CD4-positive, alpha-beta T cell treated with Interferon gamma for 1 hour (primary cell): ENCODE measurements around the gene NR6A1.

Experiments
- DNase-seq: peaks from one replicate; pipeline ENCODE4 v3.0.0-alpha.2; 2020

Gene NR6A1

DNA sequence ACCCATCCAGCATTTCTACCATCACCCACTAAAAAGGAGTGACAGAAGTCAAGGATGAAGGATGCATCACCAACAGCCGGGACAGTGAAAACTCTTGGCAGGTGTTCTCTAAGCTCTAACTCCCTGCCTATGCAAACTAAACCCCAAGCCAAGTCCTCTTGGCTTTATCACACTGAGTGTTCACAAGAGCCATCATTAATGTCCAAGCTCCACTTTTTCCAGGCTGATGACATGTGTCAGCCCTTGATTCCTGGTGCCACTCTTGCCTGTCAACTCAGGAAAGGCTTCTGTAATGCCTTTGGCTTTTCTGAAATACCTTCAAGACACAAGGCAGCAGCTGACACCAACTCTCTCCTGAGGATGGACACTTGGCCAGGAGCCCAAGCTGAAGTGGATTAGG lies 86.9 kb downstream of the NR6A1 start:
- DNase-seq, result no peak

DNA sequence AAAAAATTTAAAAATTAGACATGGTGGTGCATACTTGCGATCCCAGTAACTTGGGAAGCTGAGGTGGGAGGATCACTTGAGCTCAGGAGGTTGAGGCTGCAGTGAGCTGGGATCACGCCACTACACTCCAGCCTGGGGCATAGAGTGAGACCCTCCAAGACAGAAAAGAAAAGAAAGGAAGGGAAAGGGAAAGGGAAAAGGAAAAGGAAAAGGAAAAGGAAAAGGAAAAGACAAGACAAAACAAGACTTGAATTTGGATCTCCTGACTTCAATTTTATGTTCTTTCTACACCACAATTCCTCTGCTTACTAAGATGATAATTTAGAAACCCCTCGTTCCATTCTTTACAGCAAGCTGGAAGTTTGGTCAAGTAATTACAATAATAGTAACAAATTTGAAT lies 88.1 kb downstream of the NR6A1 start:
- no peak for DNase-seq

DNA sequence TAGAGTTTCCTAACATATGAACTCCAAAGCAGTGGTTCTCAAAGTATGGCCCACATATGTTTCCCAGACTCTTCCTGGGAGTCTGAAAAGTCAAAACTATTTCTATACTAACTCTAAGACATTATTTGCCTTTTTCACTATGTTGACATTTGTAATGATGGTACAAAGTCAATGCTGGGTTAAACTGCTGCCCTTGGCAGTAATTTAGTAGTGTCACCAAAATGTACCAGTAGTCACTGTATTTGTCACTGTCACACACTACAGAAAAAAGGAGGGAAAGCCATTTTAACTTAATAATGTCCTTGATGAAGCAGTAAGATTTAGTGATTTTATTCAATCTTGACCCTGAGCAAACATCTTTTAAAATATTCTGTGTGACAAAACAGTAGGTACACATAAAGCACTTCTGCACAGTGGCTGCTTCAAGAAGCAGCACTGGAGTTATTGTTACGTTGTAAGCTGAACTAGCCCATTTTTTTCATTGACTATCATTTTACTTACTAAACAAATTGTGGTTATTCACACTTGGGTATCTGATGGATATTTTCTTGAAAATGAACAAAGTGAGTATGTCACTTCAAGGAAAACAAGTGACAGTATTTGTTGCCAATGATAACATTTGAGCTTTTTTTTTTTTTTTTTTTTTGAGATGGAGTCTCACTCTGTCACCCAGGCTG lies 90.3 kb downstream of the NR6A1 start:
- no peak for DNase-seq

DNA sequence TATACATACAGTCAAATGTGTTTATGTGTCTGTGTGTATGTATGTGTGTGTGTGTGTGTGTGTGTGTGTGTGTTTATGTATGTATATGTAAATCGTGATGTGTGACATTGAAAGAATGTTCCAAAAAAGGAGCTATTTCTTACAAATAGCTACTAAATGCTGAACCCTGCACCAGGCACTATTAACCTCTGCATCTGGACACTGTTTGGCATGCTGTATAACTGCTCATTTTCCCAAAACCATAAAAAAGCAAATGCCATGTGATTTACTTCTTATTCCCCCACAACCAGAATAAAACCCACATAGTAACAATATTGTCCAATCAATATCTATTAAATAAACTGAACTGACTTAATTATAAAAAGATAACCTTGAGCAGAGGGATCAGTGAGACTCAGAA lies 91.1 kb downstream of the NR6A1 start:
- no peak for DNase-seq

DNA sequence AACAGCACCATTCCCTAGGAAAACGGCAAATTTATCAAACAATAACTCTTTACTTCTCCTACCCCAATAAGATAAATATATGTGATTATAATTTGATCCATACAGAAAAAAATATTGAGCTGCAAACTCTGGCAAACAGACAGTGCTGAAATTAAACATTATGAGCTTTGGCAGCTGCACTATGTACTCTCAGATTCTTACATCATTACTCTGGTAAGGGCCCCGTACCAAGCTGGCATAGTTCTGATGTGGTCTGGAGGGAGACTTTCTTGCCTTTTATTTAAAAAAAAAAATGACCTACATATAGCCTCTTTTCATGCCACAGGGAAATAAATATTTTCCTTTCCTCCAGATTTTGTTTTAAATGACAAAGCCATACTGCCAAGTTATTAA lies 95.0 kb downstream of the NR6A1 start:
- no peak for DNase-seq

DNA sequence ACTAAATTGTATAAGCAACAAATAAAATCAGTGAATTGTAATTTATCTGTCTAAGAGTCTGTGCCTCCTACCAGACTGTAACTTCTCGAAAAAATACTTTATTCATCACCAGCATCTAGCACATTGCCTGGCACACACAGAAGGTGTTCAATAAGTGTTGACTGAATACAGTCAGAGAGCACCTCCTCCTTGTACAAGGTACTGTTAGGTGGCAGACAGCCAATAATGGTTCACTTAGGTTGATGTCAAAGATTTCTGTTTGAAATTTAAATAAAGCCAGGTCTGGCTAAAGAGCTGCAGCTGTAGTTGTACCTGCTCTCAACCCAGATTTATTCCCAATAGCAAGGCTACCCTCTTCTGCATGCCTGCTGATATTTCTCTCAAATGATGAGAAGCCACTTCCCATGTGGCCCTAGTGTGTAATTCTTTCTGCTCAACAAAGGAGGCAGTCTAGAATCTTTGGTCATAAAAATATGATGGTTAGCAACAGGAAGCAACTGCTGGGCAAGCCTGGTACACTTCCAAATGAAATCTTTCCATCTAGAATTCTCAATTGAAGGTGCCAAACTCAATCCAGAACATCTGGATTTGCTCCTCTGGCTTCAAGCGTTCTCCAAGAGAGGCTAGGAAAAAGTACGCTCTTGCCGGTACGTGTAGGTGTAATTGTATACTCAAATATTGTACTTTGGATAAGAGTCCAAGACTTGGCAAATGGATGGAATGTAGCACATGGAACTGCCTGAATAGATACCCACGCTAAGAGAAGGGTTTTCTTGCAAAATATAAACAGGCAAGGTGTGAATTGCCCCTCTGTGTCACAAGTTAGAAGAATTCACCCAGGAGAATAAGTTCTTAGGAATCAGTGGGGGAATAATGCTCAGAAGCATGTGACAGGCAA lies 95.6 kb downstream of the NR6A1 start:
- no peak for DNase-seq

DNA sequence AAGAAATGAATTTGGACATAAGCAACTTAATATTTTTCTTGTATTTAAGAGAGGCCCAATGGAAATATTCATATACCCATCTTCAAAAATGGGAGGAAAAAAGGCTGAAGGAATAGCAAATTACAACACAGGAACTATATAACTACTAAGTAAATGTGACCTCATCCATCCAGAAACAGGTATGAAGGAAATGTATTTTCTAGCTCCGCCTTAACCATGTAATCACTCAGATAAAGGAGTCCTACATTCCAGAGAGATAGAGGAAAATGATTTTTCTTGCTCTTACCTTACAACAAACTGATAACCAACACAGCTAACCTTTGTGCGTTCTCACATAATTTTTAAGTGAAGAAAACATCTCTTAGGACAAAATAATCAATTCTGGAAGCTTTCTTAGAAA lies 96.5 kb downstream of the NR6A1 start:
- DNase-seq, result no peak

DNA sequence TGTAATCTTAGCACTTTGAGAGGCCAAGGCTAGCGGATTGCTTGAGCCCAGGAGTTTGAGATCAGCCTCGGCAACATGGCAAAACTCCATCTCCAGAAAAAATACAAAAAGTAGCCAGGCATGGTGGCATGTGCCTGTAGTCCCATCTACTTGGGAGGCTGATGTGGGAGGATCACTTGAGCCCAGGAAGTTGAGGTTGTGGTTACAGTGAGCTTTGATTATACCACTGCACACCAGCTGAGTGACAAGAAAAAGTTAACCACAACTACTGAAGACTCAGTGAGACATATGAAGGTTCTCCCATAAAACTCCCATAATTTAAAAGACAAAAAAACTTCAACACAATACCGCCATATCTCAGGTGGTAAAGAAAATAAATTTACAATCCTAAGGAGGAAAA lies 98.0 kb downstream of the NR6A1 start:
- DNase-seq, result no peak

DNA sequence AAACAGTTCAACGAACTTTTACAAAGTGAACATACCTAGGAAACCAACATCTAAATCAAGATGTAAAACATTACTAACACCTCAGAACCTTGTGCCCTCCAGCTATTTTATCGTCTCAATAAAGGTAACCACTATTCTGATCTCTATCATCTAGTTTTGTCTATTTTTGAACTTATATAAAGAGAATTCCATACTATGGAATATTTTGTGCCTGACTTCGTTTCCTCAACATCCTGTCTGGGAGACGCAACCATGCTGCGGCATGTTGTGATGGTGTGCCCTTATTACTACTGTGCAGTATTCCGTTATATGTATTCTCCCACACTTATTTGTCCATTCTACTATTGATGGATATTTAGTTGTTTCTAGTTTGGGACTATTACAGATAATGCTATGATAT lies 99.2 kb downstream of the NR6A1 start:
- DNase-seq, result no peak

DNA sequence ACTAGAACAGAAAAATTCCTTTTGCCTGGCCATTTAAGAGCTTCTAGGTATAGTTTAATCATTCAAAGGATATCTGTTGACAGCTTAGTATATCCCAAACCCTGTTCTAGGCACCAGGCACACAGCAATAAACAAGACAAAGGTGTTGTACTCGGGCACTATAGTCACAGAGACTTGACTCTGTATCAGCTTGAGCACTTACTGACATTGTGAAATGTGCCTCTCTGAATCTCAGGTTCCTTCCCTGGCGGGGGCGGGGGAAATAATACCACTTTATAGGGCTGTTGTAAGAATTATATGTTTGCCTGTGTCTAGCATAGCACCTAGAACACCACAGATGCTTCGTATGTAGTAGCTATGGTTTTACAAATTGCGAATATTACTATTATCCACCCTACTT lies 104.5 kb downstream of the NR6A1 start:
- no peak for DNase-seq

DNA sequence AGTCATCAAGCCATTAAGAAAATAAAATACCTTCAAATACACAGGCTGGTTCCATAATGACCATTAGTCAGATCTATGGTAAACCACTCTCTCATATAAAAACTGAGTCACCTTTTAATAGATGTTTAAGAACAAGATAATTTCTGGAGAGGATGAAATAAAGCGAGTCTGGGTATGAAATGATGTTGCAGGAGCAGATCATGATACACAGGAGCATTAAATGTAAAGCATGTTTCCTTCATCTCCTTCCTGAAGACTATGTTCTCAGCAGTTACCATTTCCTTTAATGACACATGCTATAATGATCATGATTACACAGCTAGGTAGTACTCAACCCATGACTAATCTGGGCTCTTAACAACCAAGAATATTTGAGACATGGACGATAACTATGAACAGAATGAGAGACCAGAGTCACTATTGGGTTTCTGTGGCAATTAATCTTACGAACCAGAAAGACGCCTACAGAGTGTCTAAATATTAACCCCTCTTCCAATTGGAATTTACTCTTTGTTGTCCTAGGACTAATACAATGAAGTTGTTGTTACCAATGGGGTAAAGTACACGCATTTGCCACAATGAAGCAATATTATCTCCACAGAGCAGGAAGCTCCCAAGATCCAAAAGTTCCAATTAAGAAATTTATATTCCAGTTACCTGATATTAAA lies 105.6 kb downstream of the NR6A1 start:
- DNase-seq, result no peak

DNA sequence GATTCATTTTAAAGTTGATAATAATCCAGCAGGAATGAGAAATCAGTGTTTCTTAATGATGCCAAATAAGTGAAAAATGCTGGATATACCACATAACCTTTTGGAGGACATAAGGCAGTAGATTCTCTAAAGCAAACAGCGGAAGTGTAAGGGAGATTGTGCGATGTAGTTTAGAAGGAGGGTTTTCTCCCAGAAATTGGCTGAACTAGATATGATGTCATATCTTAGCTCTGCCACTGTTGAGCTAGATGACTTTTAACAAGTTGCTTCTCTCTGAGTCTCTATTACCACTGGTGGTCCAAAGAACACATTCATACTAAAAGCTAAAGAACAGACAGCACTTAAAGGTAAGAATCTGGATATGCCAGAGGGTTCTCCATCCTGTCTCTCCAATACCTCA lies 107.0 kb downstream of the NR6A1 start:
- no peak for DNase-seq

DNA sequence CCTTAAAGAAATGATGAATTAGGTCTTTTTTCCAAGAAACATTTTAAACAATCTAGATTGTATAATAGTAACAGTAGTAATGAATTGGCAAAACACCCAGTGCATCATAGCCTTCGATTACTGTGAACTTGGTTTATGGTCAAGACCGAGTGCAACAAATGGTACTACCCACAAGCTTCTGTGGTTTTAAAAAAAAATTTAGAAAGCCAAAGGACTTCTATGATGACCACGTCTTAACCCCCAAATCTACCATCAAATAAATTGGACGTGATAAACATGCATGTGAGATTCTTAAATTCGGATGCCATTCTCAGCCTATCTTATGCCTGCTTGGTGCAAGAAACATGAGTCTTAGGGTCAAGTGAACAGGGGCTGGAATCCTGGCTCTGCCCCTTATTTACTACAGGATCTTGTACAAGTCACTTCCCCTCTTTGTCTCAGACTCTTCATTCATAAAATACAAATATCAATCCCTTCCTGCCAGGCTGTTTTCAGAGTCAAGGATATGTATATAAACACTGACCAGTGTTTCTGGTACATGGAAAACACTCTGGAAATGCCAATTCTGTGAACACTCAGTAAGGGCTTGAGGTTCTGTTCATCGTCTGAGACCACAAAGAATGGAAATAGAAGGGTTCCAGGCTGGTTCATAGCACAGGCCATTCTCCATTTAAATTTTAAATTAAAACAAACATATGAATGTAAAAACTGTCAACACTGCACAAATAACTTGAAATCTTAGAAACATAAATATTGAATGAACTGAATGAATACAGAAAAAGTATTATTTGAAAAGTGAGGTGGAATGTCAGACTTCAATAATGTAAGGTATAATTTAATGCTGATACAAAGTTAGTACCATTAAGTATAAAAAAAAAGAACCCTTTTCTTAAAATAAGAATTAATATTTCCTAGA lies 107.8 kb downstream of the NR6A1 start:
- DNase-seq, result no peak

DNA sequence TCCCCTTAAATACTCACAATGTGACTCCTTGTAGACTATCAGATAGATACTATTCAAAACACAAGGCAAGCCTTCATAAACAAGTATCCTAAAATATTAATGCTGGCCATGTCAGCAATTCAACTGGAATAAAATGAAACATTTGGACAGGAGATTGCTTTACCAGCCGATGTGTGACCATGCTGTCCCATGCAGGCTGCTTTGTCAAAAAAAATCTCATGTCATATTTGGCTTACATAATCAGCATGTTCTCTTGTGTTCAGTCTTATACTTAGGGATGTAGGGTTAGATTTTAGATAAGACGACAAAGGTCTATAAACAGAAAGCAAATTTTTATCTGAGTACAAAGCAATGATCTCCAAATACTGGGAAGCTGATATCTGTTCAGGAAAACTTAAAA lies 108.5 kb downstream of the NR6A1 start:
- DNase-seq, result no peak

DNA sequence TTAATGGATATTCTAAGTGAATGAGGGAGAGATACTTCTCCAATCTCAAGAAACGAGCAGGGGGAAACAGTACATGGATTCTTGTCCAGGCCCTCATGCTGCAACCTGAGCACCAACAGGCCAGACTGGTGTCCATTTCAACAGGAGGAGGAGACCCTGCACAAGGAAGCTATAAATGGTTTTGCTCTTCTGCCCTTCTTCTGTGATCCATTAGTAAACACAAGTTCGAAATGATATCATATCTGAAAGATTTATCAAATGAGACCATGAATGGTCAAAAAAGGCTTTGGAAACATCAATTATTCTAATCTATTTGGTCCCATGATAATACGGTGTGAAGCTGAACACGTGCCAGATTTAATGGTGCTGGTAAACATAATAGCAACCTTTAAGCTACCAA lies 109.8 kb downstream of the NR6A1 start:
- DNase-seq, result no peak

DNA sequence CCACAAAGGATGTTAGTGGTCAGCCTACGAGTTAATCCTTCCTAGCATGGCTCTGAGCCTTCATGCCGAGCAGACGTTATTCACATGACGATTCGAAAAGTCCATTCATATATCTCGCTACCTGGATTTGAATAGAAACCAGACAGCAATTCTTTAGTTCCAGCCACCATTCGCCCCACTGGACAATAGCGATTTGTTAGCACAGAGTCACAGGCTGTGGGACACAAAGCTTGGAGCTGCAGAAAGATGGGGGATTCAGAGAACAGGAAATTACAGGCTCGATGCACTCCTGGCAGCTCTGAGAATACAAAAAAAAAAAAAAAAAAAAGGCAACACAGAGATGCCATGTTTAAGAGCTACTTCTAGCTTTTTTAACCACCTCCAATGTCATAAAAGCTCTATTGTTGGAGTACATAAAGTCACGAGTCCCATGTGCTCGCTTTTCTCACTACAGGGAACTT lies 110.7 kb downstream of the NR6A1 start:
- no peak for DNase-seq

DNA sequence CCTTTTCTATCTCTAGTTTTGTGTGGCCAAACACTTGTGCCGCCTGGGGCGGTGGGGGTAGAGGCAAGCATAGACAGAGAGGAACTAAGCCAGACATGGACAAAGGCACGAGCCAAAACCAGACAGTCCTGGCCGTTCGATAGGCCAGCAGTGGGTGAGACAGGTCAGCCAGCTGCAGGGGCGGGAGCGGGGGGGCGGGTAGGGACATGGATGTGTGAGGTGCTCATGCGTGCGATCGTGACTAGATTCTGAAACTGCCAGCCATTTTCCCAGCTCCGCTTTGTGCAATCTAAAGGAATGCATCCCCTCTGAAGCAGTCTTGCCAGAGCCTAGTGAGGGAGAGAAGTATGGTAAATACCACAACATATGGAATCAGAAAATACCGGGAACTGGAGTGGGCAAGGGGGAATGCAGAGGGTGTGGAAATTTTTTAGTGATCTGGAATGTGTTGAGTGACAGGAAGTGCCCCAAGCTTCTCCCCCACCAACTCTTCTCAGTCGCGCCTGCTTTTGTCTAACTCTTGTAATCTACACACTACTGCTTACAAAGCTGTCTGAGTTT lies 111.9 kb downstream of the NR6A1 start:
- peak; percentile 47 for DNase-seq

DNA sequence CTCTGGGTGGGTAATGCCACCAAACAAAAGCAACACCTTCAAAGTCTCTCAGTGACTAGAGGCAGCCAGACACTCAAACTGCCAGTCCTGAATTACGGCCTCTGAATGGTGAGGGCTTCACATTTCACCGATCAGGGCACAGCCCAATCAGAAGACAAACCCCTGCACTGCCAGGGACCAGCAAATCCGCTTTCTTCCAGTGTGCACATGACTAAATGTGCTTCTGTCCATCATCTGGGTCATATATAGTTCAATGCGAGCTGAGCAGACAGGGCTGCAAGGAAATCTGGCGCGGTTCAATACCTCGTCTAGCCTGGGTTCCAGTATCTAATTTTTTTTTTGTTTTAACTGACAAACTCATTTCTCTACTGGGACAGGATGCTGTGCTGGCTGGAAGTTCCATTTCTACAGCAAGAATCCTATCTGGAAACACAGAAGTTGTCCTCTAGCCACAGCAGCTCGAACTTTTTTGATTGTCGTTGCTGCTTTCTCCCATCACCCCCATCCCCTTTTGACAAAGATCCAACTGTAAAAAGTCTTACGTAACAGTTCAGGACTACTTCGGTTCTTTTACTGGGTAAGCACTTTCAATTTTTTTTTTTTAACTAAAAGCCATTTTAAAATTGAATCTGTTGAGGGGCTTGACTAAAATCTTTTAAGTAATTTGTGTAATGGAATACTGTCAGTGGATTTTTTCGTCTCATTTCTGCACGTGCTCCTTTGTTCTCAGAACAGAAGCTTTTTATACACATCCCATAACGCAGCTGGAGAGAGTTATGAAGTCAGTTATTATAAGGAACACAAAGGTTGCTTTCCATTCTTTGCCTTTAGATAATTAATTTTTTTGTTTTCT lies 112.7 kb downstream of the NR6A1 start:
- peak; percentile 60 for DNase-seq

DNA sequence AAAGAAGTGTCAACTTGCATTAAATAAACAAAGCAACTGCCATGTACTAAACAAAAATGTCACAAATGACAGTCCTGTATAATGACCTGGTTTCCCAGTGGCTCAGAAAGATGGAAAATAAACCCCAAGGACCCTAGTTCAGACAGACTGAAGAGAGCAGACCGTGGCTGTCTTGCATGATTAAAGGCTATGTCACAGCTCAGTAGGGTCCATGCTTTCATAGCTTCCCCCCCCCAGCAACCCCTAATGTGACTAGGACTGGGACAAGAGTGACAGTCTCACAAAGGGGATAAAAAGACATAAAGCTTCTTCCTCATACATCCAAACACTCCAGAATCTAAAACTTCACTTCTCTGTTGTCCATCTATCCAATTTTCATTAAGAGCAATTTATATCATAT lies 113.6 kb downstream of the NR6A1 start:
- no peak for DNase-seq

DNA sequence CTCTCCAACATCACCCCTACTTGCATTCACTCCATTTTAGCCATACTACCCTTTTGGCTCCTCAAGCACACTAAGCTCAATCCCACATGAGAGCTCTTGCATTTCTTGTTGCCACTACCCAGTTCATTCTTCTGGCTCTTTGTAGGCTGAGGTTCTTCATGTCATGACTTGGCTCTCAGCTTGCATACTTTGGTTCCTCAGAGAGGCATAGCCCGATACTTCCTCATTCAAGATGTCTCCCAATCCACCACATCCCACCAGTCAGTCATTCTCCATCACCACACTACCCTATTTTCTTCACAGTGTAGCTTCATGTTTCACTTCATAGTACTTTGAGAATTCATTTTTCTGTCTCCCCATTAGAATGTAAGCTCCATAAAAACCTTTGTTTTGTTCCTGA lies 116.7 kb downstream of the NR6A1 start:
- no peak for DNase-seq

DNA sequence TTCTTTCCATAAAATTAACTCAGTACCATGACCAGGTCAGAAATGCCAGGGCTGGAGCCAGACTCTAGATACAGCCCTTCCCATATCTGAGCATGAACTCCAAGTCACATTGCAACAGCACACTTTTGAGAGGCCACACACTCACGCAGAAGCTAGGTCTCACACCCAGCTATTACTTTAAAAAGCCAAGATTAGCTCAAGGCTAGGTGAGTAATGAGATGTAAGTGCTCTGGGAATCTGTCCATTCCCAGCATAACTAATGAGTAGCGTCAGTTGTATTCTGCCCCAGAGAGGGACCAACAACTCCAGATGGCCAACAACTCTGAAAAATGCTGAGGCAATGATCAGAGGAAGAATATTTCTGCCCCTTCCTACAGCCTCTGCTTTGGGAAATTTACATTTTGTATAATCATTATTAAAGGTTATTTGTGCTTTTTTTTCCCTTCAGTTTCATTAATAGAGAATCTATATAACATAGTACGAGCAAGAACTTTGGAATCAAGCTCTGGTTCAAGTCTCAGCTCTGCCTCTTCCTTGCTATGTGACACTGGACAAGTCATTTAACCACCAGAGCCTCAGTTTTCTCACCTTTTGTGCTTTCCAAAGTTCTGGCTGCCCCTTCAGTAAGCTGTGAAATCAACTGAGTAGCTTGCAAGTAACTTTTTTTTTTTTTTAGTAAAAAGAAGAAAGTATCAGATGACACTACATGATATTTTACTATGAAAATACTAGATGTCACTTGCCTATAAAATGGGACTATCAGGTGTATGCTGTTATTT lies 118.3 kb downstream of the NR6A1 start:
- no peak for DNase-seq
